HEK293 (cell line): ENCODE measurements around the gene ADAMTS10.

Source experiments
- CTCF ChIA-PET: fragments of 350-600 bp; formaldehyde crosslinking; extraction: SDS; loops from one replicate; lab custom pipeline; 2021; ENCODE audit warnings: antibody characterized with exemption; lab: Yijun Ruan, JAX
- POLR2A ChIA-PET: fragments of 300-600 bp; formaldehyde crosslinking; extraction: SDS; loops from one replicate; lab custom pipeline; 2020; ENCODE audit warnings: antibody characterized with exemption, inconsistent platforms; lab: Yijun Ruan, JAX
- H3K27ac ChIP-seq: fragments of 200-500 bp; sonication (Bioruptor generic); 2 replicates; pipeline ENCODE4 v1.5.1; 2014; ENCODE audit warnings: low read depth, low read length, control low read depth, inconsistent platforms; ENCODE audit errors: extremely low read depth
- H3K36me3 ChIP-seq, 2 experiments: fragments of 200-500 bp in 1 of 2; sonication (Bioruptor generic) in 1 of 2; 1 replicate in 1 of 2; 2 replicates in 1 of 2; pipeline ENCODE4 v1.5.1; 2014 to 2017; ENCODE audit warnings: inconsistent platforms in 2 of 2, low read length in 2 of 2; ENCODE audit not compliant: control insufficient read depth in 2 of 2, insufficient read depth in 1 of 2
- H3K4me1 ChIP-seq: fragments of 200-500 bp; sonication (Bioruptor generic); 2 replicates; pipeline ENCODE4 v1.5.1; 2014; ENCODE audit warnings: mild to moderate bottlenecking, low read length, inconsistent platforms; ENCODE audit not compliant: control insufficient read depth, insufficient read depth
- H3K4me3 ChIP-seq: 2 replicates; pipeline ENCODE4 v1.5.1; 2011; ENCODE audit warnings: low read depth, mild to moderate bottlenecking, control low read depth, low read length, moderate library complexity
- H3K9me3 ChIP-seq: fragments of 200-500 bp; sonication (Bioruptor generic); 2 replicates; pipeline ENCODE4 v1.5.1; 2014; ENCODE audit warnings: low read depth, low read length, inconsistent platforms; ENCODE audit not compliant: control insufficient read depth, insufficient read depth
- AEBP2 ChIP-seq: fragments of 450-650 bp; formaldehyde crosslinking; IDR thresholded peaks from 2 replicates; pipeline ENCODE4 v1.5.1; 2016; ENCODE audit warnings: missing biosample characterization, missing genetic modification characterization, borderline replicate concordance
- CTCF ChIP-seq: fragments of 450-650 bp; formaldehyde crosslinking; IDR thresholded peaks from 2 replicates; pipeline ENCODE4 v1.5.1; 2016; ENCODE audit warnings: missing biosample characterization, missing genetic modification characterization
- HIC1 ChIP-seq: fragments of 450-650 bp; formaldehyde crosslinking; IDR thresholded peaks from 2 replicates; pipeline ENCODE4 v1.5.1; 2016; ENCODE audit warnings: missing biosample characterization, missing genetic modification characterization
- OSR2 ChIP-seq: fragments of 450-650 bp; formaldehyde crosslinking; IDR thresholded peaks from 2 replicates; pipeline ENCODE4 v1.5.1; 2016; ENCODE audit warnings: missing biosample characterization, missing genetic modification characterization
- OVOL3 ChIP-seq: fragments of 450-650 bp; formaldehyde crosslinking; IDR thresholded peaks from 2 replicates; pipeline ENCODE4 v1.5.1; 2016; ENCODE audit warnings: missing biosample characterization, missing genetic modification characterization
- WT1 ChIP-seq: fragments of 450-650 bp; formaldehyde crosslinking; IDR thresholded peaks from 2 replicates; pipeline ENCODE4 v1.5.1; 2016; ENCODE audit warnings: missing biosample characterization, missing genetic modification characterization
- ZBTB48 ChIP-seq: fragments of 450-650 bp; formaldehyde crosslinking; IDR thresholded peaks from 2 replicates; pipeline ENCODE4 v1.5.1; 2016; ENCODE audit warnings: missing biosample characterization, missing genetic modification characterization
- ZBTB6 ChIP-seq: fragments of 450-650 bp; formaldehyde crosslinking; IDR thresholded peaks from 2 replicates; pipeline ENCODE4 v1.5.1; 2017; ENCODE audit warnings: missing biosample characterization, missing genetic modification characterization
- ZFP37 ChIP-seq: fragments of 450-650 bp; formaldehyde crosslinking; IDR thresholded peaks from 2 replicates; pipeline ENCODE4 v1.5.1; 2016; ENCODE audit warnings: missing biosample characterization, missing genetic modification characterization
- ZIC2 ChIP-seq: fragments of 450-650 bp; formaldehyde crosslinking; IDR thresholded peaks from 2 replicates; pipeline ENCODE4 v1.5.1; 2016; ENCODE audit warnings: missing biosample characterization, missing genetic modification characterization
- ZNF280D ChIP-seq: fragments of 450-650 bp; formaldehyde crosslinking; IDR thresholded peaks from 2 replicates; pipeline ENCODE4 v1.5.1; 2016; ENCODE audit warnings: missing biosample characterization, missing genetic modification characterization
- ZNF292 ChIP-seq: fragments of 450-650 bp; formaldehyde crosslinking; IDR thresholded peaks from 2 replicates; pipeline ENCODE4 v1.5.1; 2016; ENCODE audit warnings: low read depth, missing biosample characterization, missing genetic modification characterization, borderline replicate concordance
- ZNF394 ChIP-seq: fragments of 450-650 bp; formaldehyde crosslinking; IDR thresholded peaks from 2 replicates; pipeline ENCODE4 v1.5.1; 2016; ENCODE audit warnings: missing biosample characterization, missing genetic modification characterization, mild to moderate bottlenecking, moderate library complexity, borderline replicate concordance
- ZNF398 ChIP-seq: fragments of 450-650 bp; formaldehyde crosslinking; IDR thresholded peaks from 2 replicates; pipeline ENCODE4 v1.5.1; 2017; ENCODE audit warnings: missing biosample characterization, missing genetic modification characterization

Gene ADAMTS10

GRCh38 chr19:8573316-8573715, 37.2 kb downstream of the ADAMTS10 start:
- TF ChIP-seq HIC1 (tag by site-specific recombination), result no peak
- TF ChIP-seq CTCF (tag by site-specific recombination), result no peak
- no peak for TF ChIP-seq ZNF292
- no peak for TF ChIP-seq OSR2 (tag by site-specific recombination)
- TF ChIP-seq ZNF280D, result no peak
- no peak for TF ChIP-seq ZBTB48 (tag by site-specific recombination)
- no peak for TF ChIP-seq AEBP2 (tag by site-specific recombination)
- no peak for TF ChIP-seq ZNF398 (tag by site-specific recombination)
- TF ChIP-seq OVOL3 (tag by site-specific recombination), result no peak
- TF ChIP-seq WT1 (tag by site-specific recombination), result no peak
- no peak for TF ChIP-seq ZNF394 (tag by site-specific recombination)
- no peaks in the 10 kb centered on the region for H3K4me1 ChIP-seq
- H3K27ac ChIP-seq, result no peak overlapping the region
- ChIA-PET CTCF (no interaction called here), POLR2A (no interaction called here)
- no peaks in the 10 kb centered on the region for H3K36me3 ChIP-seq
- no peaks in the 10 kb centered on the region for H3K9me3 ChIP-seq
- no peak overlapping the region for H3K4me3 ChIP-seq

- Histone ChIP-seq H3K27ac (no peak overlapping the region), H3K9me3 (no peaks in the 10 kb centered on the region), H3K4me3 (no peak overlapping the region), H3K36me3 (no peaks in the 10 kb centered on the region), H3K4me1 (no peaks in the 10 kb centered on the region)
- POLR2A ChIA-PET, result interaction anchor here (0.7 to 0.9 kb wide), 2 partner anchors 45 to 214 kb away, joined by 3 read pairs; no protein-coding TSS in a partner anchor
- TF ChIP-seq ZIC2, result peak; percentile 53
- 0 out of 2 replicates have a peak, but pooled peaks have one; percentile 45 for TF ChIP-seq ZBTB6 (tag by site-specific recombination)
- no peak for TF ChIP-seq ZFP37 (tag by site-specific recombination)
- CTCF ChIA-PET, result interaction anchor here (0.5 to 2.0 kb wide), 4 partner anchors 9 to 256 kb away, joined by 4 to 28 read pairs (median 4); no protein-coding TSS in a partner anchor
Observed at GRCh38 chr19:8571006-8571411, 39.5 kb downstream of the ADAMTS10 start.
